ENCODE data around the gene TMEM108. TPM values are rescaled to one million over a fixed set of nuclear protein-coding genes. Genes with fewer than 3 reads are reported as not detected.
"Not testable (repeated sequence)": the region's sequence is repeated elsewhere in the genome, so short reads cannot be mapped to it uniquely, and the experiment has no call there.

The TMEM108 gene
- total and polyA plus RNA-seq, 2 of the 4 experiments (the other 2 are of a cell fraction), result 0.18 to 2.2 TPM

DNA sequence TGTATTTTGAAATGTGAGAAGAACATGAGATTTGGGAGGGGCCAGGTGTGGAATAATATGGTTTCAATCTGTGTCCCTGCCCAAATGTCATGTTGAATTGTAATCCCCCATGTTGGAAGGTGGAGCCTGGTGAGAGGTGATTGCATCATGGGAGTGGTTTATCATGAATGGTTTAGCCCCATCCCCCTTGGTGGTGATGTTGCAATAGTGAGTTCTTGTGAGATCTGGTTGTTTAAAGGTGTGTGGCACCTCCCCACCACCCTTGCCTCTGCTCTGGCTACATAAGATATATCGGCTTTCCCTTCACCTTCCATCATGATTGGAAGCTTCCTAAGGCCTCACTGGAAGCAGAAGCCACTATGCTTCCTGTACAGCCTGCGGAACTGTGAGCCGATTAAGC is 23.9 kb upstream of the TMEM108 start:
- no peak overlapping the region for H2BK20ac ChIP-seq (ENCODE audit: low read depth, low read length)
- H2AK9ac ChIP-seq (replicated peaks; ENCODE audit: low read depth, low read length, poor library complexity), result no peak overlapping the region
- H3K79me1 ChIP-seq (ENCODE audit: low read depth in 1 of 2, low read length in 2 of 2), result no peaks in the 10 kb centered on the region
- dilution Hi-C loops (cut with HindIII; ENCODE audit: low sequenced_read_pairs, unreplicated experiment) (no loop called here), in situ Hi-C loops (cut with MboI; ENCODE audit: low sequenced_read_pairs) (no loop called here), intact Hi-C loops (cut with micrococcal nuclease) (no loop called here)
- H3K4me2 ChIP-seq (ENCODE audit: low read depth, low read length), result no peak overlapping the region
- no peak overlapping the region for H3K23ac ChIP-seq (ENCODE audit: low read depth, low read length)
- ChIA-PET POLR2A (ENCODE audit: unreplicated experiment) (no interaction called here), CTCF (no interaction called here)
- no peak overlapping the region for H3K27ac ChIP-seq (ENCODE audit: insufficient read depth, low read length)
- no peak overlapping the region for H2AK5ac ChIP-seq (ENCODE audit: low read depth, low read length)
- ATAC-seq (ENCODE audit: low read depth) (no peak), DNase-seq (no peak)
- peak; percentile 58; the same call in 1 of the 2 replicates for TF ChIP-seq CEBPB (IDR thresholded peaks at IDR 0.05; ENCODE audit: low read depth, low read length)
- no peak for TF ChIP-seq FOS (IDR thresholded peaks at IDR 0.05; ENCODE audit: low read depth, low read length)
- H3K9me3 ChIP-seq (ENCODE audit: control insufficient read depth, insufficient read depth, low read length), result no peaks in the 10 kb centered on the region
- no peak overlapping the region for H3K14ac ChIP-seq (replicated peaks; ENCODE audit: low read depth, low read length)
- H3K56ac ChIP-seq (ENCODE audit: extremely low read depth, insufficient read depth, low read length), result no peak overlapping the region
- no peaks in the 10 kb centered on the region for H3K36me3 ChIP-seq (ENCODE audit: control insufficient read depth, insufficient read depth, low read length)
- no peaks in the 10 kb centered on the region for H3K4me1 ChIP-seq (ENCODE audit: control insufficient read depth, insufficient read depth, low read length)
- H4K91ac ChIP-seq (ENCODE audit: insufficient read depth, low read depth, low read length), result no peak overlapping the region
- no peak overlapping the region for H3K18ac ChIP-seq (ENCODE audit: low read depth, low read length)
- no peaks in the 10 kb centered on the region for H4K20me1 ChIP-seq (ENCODE audit: insufficient read depth, low read length)
- no peaks in the 10 kb centered on the region for H3K27me3 ChIP-seq (ENCODE audit: control insufficient read depth, insufficient read depth, low read length)
- no peak overlapping the region for H2BK15ac ChIP-seq (ENCODE audit: low read depth, low read length)
- no CpG with 5 or more reads among the region's 3 CpGs for WGBS, 2 experiments (ENCODE audit: extremely low coverage in 2 of 2, insufficient read length in 1 of 2)
- no TSS peak for BruUV-seq (replicated peaks)
- H2BK120ac ChIP-seq (ENCODE audit: low read depth, low read length), result no peak overlapping the region
- H4K5ac ChIP-seq (ENCODE audit: low read depth, low read length), result no peak overlapping the region
- no peak overlapping the region for H2BK5ac ChIP-seq (ENCODE audit: low read depth, low read length, poor library complexity, severe bottlenecking)
- no peak overlapping the region for H2AFZ ChIP-seq (replicated peaks; ENCODE audit: low read length, poor library complexity)
- H4K8ac ChIP-seq (ENCODE audit: low read depth in 2 of 2, low read length in 2 of 2), result no peak overlapping the region
- no peaks in the 10 kb centered on the region for H3K9me1 ChIP-seq (ENCODE audit: insufficient read depth, low read length)
- no peak overlapping the region for H3K9ac ChIP-seq (ENCODE audit: low read depth, low read length)
- no peak overlapping the region for H3K4me3 ChIP-seq (ENCODE audit: insufficient read depth, low read depth, low read length)
- no peak overlapping the region for H3K4ac ChIP-seq (ENCODE audit: low read depth, low read length)

DNA sequence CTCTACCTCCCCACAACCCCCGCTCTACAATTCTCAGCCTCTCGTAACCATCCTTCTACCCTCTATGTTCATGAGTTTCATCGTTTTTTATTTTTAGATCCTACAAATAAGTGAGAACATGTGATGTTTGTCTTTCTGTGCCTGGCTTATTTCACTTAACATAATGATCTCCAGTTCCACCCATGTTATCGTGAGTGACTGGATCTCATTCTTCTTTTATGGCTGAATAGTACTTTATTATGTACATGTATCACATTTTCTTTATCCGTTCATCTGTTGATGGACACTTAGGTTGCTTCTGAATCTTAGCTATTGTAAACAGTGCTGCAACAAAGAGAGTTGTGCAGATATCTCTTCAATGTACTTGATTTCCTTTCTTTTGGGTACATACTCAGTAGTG is 22.6 kb upstream of the TMEM108 start:
- H2AK9ac ChIP-seq (replicated peaks; ENCODE audit: low read depth, low read length, poor library complexity); H3K14ac ChIP-seq (replicated peaks; ENCODE audit: low read depth, low read length); in situ Hi-C loops (cut with MboI; ENCODE audit: low sequenced_read_pairs); intact Hi-C loops (cut with micrococcal nuclease); H2BK15ac ChIP-seq (ENCODE audit: low read depth, low read length); H3K18ac ChIP-seq (ENCODE audit: low read depth, low read length); dilution Hi-C loops (cut with HindIII; ENCODE audit: low sequenced_read_pairs, unreplicated experiment); POLR2A ChIA-PET (ENCODE audit: unreplicated experiment); H3K4ac ChIP-seq (ENCODE audit: low read depth, low read length); H3K4me1 ChIP-seq (ENCODE audit: control insufficient read depth, insufficient read depth, low read length); H2AK5ac ChIP-seq (ENCODE audit: low read depth, low read length); H3K9me1 ChIP-seq (ENCODE audit: insufficient read depth, low read length); H3K4me2 ChIP-seq (ENCODE audit: low read depth, low read length); DNase-seq; BruUV-seq (replicated peaks); H3K36me3 ChIP-seq (ENCODE audit: control insufficient read depth, insufficient read depth, low read length); H2BK5ac ChIP-seq (ENCODE audit: low read depth, low read length, poor library complexity, severe bottlenecking); H3K9ac ChIP-seq (ENCODE audit: low read depth, low read length); H3K9me3 ChIP-seq (ENCODE audit: control insufficient read depth, insufficient read depth, low read length); H4K8ac ChIP-seq (ENCODE audit: low read depth in 2 of 2, low read length in 2 of 2); H3K79me1 ChIP-seq (ENCODE audit: low read depth in 1 of 2, low read length in 2 of 2); H4K91ac ChIP-seq (ENCODE audit: insufficient read depth, low read depth, low read length); H3K27ac ChIP-seq (ENCODE audit: insufficient read depth, low read length); H4K20me1 ChIP-seq (ENCODE audit: insufficient read depth, low read length); H4K5ac ChIP-seq (ENCODE audit: low read depth, low read length); H2BK20ac ChIP-seq (ENCODE audit: low read depth, low read length); CTCF ChIA-PET; H3K27me3 ChIP-seq (ENCODE audit: control insufficient read depth, insufficient read depth, low read length); H2AFZ ChIP-seq (replicated peaks; ENCODE audit: low read length, poor library complexity); H3K4me3 ChIP-seq (ENCODE audit: insufficient read depth, low read depth, low read length); H3K23ac ChIP-seq (ENCODE audit: low read depth, low read length); H2BK120ac ChIP-seq (ENCODE audit: low read depth, low read length); H3K56ac ChIP-seq (ENCODE audit: extremely low read depth, insufficient read depth, low read length); ATAC-seq (ENCODE audit: low read depth): not testable (repeated sequence)
- WGBS, 2 experiments (ENCODE audit: extremely low coverage in 2 of 2, insufficient read length in 1 of 2), result no CpG with 5 or more reads among the region's 5 CpGs
